K562 (cell line): ENCODE data around the gene PPP1CA.

Experiments
- BRD4 ChIP-seq: fragments of 200-600 bp; sonication (generic); IDR thresholded peaks from 2 replicates; pipeline ENCODE4 v1.6.1; 2017; ENCODE audit warnings: inconsistent platforms
- CHD2 ChIP-seq: IDR thresholded peaks from 2 replicates; pipeline ENCODE4 v1.6.1; 2011; ENCODE audit warnings: low read depth, low read length
- DACH1 ChIP-seq: fragments of 450-650 bp; IDR thresholded peaks from 2 replicates; pipeline ENCODE4 v1.6.1; 2018; ENCODE audit not compliant: partially characterized antibody
- PCBP2 ChIP-seq: fragments of 200-400 bp; formaldehyde crosslinking; IDR thresholded peaks from 2 replicates; pipeline ENCODE4 v1.6.1; 2018; ENCODE audit warnings: low read length, low read depth, mild to moderate bottlenecking, moderate library complexity; ENCODE audit not compliant: poor library complexity, severe bottlenecking
- POLR2A ChIP-seq: fragments of 450-650 bp; conservative IDR thresholded peaks from 2 replicates; pipeline ENCODE4 v1.6.1; 2016
- ZC3H4 ChIP-seq: sonication (generic); formaldehyde crosslinking; IDR thresholded peaks from 2 replicates; pipeline ENCODE4 v1.9.0; 2021; ENCODE audit warnings: missing genetic modification reagents, borderline replicate concordance
- ZKSCAN8 ChIP-seq: fragments of 200-800 bp; sonication (Bioruptor generic); IDR thresholded peaks from 2 replicates; pipeline ENCODE4 v1.6.1; 2016; ENCODE audit warnings: missing genetic modification characterization, missing compliant biosample characterization
- TF ChIP-seq, protein P1 (sequence below): sonication (generic); formaldehyde crosslinking; IDR thresholded peaks from 2 replicates; pipeline ENCODE4 v1.8.0; 2023; ENCODE audit warnings: mild to moderate bottlenecking, missing genetic modification reagents
- TF ChIP-seq, protein P2 (sequence below): fragments of 450-650 bp; formaldehyde crosslinking; IDR thresholded peaks from 2 replicates; pipeline ENCODE4 v1.4.0; 2022; ENCODE audit warnings: missing genetic modification characterization
- TF ChIP-seq, protein P3 (sequence below), 3 experiments: IDR thresholded peaks in 2 of 3; conservative IDR thresholded peaks in 1 of 3; 2 replicates each; pipeline ENCODE4 v1.5.1; 2011 to 2012; ENCODE audit warnings: low read length in 3 of 3, mild to moderate bottlenecking in 3 of 3, control low read depth in 2 of 3, improper control_type of control experiment in 1 of 3, inconsistent platforms in 1 of 3, low read depth in 1 of 3, mixed read lengths in 1 of 3, moderate library complexity in 1 of 3; ENCODE audit not compliant: insufficient read depth in 2 of 3
- TF ChIP-seq, protein P4 (sequence below): sonication (generic); formaldehyde crosslinking; IDR thresholded peaks from 2 replicates; pipeline ENCODE4 v1.8.0; 2022; ENCODE audit warnings: mild to moderate bottlenecking, missing genetic modification reagents

DNA sequence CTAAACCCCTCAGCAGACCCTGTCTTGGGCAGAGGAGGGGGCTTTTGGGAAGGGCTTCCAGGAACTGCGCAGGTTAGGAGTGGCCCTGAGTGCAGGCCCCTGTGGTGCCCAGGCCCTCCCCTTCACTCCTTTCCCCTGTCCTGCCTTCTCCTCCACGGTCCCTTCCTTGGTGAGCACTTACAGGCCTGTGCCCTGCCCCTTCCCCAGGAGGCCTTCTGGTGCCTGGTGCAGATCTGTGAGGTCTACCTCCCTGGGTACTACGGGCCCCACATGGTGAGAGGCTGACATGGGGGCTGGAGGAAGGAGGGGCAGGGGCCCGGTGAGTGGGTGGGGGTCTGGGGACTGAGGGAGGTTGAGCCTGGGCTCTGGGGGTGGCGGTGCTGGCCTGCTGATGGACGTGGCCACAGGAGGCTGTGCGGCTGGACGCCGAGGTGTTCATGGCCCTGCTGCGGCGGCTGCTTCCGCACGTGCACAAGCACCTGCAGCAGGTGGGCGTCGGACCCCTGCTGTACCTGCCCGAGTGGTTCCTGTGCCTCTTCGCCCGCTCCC, 4.8 kb upstream of the PPP1CA start:
- TF ChIP-seq, protein P1, sequence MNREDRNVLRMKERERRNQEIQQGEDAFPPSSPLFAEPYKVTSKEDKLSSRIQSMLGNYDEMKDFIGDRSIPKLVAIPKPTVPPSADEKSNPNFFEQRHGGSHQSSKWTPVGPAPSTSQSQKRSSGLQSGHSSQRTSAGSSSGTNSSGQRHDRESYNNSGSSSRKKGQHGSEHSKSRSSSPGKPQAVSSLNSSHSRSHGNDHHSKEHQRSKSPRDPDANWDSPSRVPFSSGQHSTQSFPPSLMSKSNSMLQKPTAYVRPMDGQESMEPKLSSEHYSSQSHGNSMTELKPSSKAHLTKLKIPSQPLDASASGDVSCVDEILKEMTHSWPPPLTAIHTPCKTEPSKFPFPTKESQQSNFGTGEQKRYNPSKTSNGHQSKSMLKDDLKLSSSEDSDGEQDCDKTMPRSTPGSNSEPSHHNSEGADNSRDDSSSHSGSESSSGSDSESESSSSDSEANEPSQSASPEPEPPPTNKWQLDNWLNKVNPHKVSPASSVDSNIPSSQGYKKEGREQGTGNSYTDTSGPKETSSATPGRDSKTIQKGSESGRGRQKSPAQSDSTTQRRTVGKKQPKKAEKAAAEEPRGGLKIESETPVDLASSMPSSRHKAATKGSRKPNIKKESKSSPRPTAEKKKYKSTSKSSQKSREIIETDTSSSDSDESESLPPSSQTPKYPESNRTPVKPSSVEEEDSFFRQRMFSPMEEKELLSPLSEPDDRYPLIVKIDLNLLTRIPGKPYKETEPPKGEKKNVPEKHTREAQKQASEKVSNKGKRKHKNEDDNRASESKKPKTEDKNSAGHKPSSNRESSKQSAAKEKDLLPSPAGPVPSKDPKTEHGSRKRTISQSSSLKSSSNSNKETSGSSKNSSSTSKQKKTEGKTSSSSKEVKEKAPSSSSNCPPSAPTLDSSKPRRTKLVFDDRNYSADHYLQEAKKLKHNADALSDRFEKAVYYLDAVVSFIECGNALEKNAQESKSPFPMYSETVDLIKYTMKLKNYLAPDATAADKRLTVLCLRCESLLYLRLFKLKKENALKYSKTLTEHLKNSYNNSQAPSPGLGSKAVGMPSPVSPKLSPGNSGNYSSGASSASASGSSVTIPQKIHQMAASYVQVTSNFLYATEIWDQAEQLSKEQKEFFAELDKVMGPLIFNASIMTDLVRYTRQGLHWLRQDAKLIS (CRISPR knock-in tag), result no peak
- TF ChIP-seq CHD2, result no peak
- TF ChIP-seq, protein P2, sequence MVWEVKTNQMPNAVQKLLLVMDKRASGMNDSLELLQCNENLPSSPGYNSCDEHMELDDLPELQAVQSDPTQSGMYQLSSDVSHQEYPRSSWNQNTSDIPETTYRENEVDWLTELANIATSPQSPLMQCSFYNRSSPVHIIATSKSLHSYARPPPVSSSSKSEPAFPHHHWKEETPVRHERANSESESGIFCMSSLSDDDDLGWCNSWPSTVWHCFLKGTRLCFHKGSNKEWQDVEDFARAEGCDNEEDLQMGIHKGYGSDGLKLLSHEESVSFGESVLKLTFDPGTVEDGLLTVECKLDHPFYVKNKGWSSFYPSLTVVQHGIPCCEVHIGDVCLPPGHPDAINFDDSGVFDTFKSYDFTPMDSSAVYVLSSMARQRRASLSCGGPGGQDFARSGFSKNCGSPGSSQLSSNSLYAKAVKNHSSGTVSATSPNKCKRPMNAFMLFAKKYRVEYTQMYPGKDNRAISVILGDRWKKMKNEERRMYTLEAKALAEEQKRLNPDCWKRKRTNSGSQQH (CRISPR knock-in tag), result no peak
- no peak for TF ChIP-seq DACH1
- TF ChIP-seq POLR2A, result no peak
- TF ChIP-seq ZKSCAN8 (CRISPR knock-in tag), result no peak
- TF ChIP-seq, protein P3, sequence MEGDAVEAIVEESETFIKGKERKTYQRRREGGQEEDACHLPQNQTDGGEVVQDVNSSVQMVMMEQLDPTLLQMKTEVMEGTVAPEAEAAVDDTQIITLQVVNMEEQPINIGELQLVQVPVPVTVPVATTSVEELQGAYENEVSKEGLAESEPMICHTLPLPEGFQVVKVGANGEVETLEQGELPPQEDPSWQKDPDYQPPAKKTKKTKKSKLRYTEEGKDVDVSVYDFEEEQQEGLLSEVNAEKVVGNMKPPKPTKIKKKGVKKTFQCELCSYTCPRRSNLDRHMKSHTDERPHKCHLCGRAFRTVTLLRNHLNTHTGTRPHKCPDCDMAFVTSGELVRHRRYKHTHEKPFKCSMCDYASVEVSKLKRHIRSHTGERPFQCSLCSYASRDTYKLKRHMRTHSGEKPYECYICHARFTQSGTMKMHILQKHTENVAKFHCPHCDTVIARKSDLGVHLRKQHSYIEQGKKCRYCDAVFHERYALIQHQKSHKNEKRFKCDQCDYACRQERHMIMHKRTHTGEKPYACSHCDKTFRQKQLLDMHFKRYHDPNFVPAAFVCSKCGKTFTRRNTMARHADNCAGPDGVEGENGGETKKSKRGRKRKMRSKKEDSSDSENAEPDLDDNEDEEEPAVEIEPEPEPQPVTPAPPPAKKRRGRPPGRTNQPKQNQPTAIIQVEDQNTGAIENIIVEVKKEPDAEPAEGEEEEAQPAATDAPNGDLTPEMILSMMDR (IDR thresholded peaks at IDR 0.05 in 2 of 3, conservative IDR thresholded peaks at IDR 0.05 in 1 of 3; ENCODE audit: insufficient read depth in 2 of 3, low read depth in 1 of 3, low read length in 3 of 3), result no peak
- no peak for TF ChIP-seq BRD4
- no peak for TF ChIP-seq ZC3H4
- TF ChIP-seq, protein P4, sequence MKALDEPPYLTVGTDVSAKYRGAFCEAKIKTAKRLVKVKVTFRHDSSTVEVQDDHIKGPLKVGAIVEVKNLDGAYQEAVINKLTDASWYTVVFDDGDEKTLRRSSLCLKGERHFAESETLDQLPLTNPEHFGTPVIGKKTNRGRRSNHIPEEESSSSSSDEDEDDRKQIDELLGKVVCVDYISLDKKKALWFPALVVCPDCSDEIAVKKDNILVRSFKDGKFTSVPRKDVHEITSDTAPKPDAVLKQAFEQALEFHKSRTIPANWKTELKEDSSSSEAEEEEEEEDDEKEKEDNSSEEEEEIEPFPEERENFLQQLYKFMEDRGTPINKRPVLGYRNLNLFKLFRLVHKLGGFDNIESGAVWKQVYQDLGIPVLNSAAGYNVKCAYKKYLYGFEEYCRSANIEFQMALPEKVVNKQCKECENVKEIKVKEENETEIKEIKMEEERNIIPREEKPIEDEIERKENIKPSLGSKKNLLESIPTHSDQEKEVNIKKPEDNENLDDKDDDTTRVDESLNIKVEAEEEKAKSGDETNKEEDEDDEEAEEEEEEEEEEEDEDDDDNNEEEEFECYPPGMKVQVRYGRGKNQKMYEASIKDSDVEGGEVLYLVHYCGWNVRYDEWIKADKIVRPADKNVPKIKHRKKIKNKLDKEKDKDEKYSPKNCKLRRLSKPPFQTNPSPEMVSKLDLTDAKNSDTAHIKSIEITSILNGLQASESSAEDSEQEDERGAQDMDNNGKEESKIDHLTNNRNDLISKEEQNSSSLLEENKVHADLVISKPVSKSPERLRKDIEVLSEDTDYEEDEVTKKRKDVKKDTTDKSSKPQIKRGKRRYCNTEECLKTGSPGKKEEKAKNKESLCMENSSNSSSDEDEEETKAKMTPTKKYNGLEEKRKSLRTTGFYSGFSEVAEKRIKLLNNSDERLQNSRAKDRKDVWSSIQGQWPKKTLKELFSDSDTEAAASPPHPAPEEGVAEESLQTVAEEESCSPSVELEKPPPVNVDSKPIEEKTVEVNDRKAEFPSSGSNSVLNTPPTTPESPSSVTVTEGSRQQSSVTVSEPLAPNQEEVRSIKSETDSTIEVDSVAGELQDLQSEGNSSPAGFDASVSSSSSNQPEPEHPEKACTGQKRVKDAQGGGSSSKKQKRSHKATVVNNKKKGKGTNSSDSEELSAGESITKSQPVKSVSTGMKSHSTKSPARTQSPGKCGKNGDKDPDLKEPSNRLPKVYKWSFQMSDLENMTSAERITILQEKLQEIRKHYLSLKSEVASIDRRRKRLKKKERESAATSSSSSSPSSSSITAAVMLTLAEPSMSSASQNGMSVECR (CRISPR knock-in tag), result no peak
- TF ChIP-seq PCBP2, result no peak
